Measurements from ENCODE around the gene ZSWIM8.

GRCh38 chr10:73850211-73850610, 64.8 kb downstream of the ZSWIM8 start:
- TF ChIP-seq POLR2AphosphoS5 (IDR thresholded peaks at IDR 0.05; ENCODE audit: low read depth, low read length): no peak
- no peak for TF ChIP-seq POLR2A (IDR thresholded peaks at IDR 0.05; ENCODE audit: low read depth, low read length)
- TF ChIP-seq POU2F2 (IDR thresholded peaks at IDR 0.05; ENCODE audit: low read depth, low read length): no peak
- TF ChIP-seq TAF1 (IDR thresholded peaks at IDR 0.05; ENCODE audit: low read depth, low read length): no peak
- TF ChIP-seq SPI1 (IDR thresholded peaks at IDR 0.05; ENCODE audit: low read depth, low read length): no peak

Data from GM12891 (cell line).